ENCODE data around the gene KPNA3. TPM values are rescaled to one million over a fixed set of nuclear protein-coding genes. Genes with fewer than 3 reads are reported as not detected.

KPNA3 gene
- total and polyA plus RNA-seq, 2 experiments from 2014 or later, result 30.5 to 55.7 TPM

DNA sequence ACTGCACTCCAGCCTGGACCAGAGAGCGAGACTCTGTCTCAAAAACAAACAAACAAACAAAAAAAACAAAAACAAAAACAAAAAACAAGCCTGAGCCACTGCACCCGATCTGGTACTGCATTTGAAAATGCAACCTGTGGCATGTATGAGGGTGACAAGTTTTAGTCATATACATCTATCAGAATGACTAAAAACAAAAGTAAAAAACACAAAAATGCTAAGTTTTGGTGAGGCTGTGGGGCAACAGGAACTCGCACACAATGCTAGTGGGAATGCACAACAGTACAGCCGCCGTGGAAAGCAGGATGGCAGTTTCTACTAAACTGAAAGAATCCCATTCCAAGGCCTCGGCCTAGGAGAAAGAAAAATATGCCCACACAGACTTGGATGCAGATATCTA lies 109.0 kb downstream of the KPNA3 start:
- no peak overlapping the region for H3K27ac Mint-ChIP-seq
- Histone ChIP-seq H3K9me2 (ENCODE audit: insufficient read depth) (no peaks in the 10 kb centered on the region), H3K4me1 (ENCODE audit: insufficient read depth) (no peaks in the 10 kb centered on the region), H4K20me1 (replicated peaks; ENCODE audit: insufficient read depth) (peaks cover 34% of the 10 kb centered on the region), H3K79me2 (replicated peaks; ENCODE audit: insufficient read depth) (peaks cover 98% of the 10 kb centered on the region), H2AFZ (no peak overlapping the region), H3K4me3 (no peak overlapping the region), H3K4me2 (no peak overlapping the region), H3K27ac (ENCODE audit: low read depth) (no peak overlapping the region), H3K27me3 (ENCODE audit: insufficient read depth) (no peaks in the 10 kb centered on the region), H3K36me3 (ENCODE audit: insufficient read depth) (peaks cover 28% of the 10 kb centered on the region), H3F3A (replicated peaks; ENCODE audit: low read depth) (no peaks in the 10 kb centered on the region)
- H3K27me3 Mint-ChIP-seq (ENCODE audit: insufficient read depth, low read depth, poor library complexity), result peaks cover 4% of the 10 kb centered on the region
- TF ChIP-seq JUNB (IDR thresholded peaks at IDR 0.05; ENCODE audit: unreplicated experiment) (no peak), CREB1 (CRISPR knock-in tag; IDR thresholded peaks at IDR 0.05; ENCODE audit: low read depth) (no peak), NANOG (IDR thresholded peaks at IDR 0.05; ENCODE audit: borderline replicate concordance) (no peak), ZNF331 (CRISPR knock-in tag; IDR thresholded peaks at IDR 0.05; ENCODE audit: low read depth) (no peak)
- TF ChIP-seq, protein P1, sequence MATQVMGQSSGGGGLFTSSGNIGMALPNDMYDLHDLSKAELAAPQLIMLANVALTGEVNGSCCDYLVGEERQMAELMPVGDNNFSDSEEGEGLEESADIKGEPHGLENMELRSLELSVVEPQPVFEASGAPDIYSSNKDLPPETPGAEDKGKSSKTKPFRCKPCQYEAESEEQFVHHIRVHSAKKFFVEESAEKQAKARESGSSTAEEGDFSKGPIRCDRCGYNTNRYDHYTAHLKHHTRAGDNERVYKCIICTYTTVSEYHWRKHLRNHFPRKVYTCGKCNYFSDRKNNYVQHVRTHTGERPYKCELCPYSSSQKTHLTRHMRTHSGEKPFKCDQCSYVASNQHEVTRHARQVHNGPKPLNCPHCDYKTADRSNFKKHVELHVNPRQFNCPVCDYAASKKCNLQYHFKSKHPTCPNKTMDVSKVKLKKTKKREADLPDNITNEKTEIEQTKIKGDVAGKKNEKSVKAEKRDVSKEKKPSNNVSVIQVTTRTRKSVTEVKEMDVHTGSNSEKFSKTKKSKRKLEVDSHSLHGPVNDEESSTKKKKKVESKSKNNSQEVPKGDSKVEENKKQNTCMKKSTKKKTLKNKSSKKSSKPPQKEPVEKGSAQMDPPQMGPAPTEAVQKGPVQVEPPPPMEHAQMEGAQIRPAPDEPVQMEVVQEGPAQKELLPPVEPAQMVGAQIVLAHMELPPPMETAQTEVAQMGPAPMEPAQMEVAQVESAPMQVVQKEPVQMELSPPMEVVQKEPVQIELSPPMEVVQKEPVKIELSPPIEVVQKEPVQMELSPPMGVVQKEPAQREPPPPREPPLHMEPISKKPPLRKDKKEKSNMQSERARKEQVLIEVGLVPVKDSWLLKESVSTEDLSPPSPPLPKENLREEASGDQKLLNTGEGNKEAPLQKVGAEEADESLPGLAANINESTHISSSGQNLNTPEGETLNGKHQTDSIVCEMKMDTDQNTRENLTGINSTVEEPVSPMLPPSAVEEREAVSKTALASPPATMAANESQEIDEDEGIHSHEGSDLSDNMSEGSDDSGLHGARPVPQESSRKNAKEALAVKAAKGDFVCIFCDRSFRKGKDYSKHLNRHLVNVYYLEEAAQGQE (IDR thresholded peaks at IDR 0.05; ENCODE audit: unreplicated experiment), result no peak
- TF ChIP-seq, protein P2, sequence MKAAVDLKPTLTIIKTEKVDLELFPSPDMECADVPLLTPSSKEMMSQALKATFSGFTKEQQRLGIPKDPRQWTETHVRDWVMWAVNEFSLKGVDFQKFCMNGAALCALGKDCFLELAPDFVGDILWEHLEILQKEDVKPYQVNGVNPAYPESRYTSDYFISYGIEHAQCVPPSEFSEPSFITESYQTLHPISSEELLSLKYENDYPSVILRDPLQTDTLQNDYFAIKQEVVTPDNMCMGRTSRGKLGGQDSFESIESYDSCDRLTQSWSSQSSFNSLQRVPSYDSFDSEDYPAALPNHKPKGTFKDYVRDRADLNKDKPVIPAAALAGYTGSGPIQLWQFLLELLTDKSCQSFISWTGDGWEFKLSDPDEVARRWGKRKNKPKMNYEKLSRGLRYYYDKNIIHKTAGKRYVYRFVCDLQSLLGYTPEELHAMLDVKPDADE (IDR thresholded peaks at IDR 0.05), result no peak
- H3K9me3 Mint-ChIP-seq, result peaks cover 16% of the 10 kb centered on the region
- H3K36me3 Mint-ChIP-seq (ENCODE audit: low read depth), result peaks cover 83% of the 10 kb centered on the region
- H3K4me1 Mint-ChIP-seq, result peaks cover 5% of the 10 kb centered on the region
- ATAC-seq (no peak), DNase-seq (ENCODE audit: low spot score) (no peak)
- no peak overlapping the region for H3K4me3 Mint-ChIP-seq

DNA sequence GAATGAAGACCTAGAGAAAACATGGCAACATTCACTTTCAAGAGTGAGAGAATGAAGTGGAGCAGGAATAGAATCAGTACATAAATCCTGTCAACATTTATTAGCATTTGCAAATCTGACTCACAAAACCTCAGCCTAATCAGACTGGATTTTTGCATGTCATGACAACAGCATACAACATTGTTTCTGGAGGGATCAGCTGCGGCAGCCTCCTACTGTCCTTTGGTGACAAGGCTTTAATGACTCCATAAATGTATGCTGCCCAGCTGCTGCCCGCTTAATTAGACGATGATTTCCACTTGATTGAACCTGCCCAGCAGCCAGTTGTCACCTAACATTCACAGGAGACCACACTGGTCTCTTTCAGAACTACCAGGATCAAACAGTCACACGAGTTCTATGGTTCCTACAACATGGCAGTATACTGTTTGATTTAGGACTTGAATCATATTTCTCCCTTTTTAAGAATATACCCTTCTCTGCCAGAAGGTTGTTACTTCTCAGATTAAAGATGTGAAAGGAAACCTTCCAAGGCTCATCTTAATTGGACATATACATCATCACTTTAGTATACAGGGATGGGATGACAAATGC lies 110.5 kb downstream of the KPNA3 start:
- DNase-seq (ENCODE audit: low spot score), result no peak
- H3K27me3 Mint-ChIP-seq (ENCODE audit: insufficient read depth, low read depth, poor library complexity), result peaks cover 7% of the 10 kb centered on the region
- H3K4me1 Mint-ChIP-seq, result peaks cover under 1% of the 10 kb centered on the region; the same call in 2 of the 3 replicates
- no peak overlapping the region for H3K4me3 ChIP-seq
- ATAC-seq, result no peak
- H3K9me2 ChIP-seq (ENCODE audit: insufficient read depth), result no peaks in the 10 kb centered on the region
- peak overlapping the region; percentile 9; the same call in 1 of the 2 replicates for H3K27ac ChIP-seq (ENCODE audit: low read depth)
- no peak overlapping the region for H3K4me3 Mint-ChIP-seq
- peaks cover 98% of the 10 kb centered on the region for H3K79me2 ChIP-seq (replicated peaks; ENCODE audit: insufficient read depth)
- no peaks in the 10 kb centered on the region for H3K27me3 ChIP-seq (ENCODE audit: insufficient read depth)
- H3K27ac Mint-ChIP-seq, result no peak overlapping the region; the same call in 1 of the 2 replicates
- peaks cover 22% of the 10 kb centered on the region for H4K20me1 ChIP-seq (replicated peaks; ENCODE audit: insufficient read depth)
- H3K36me3 ChIP-seq (ENCODE audit: insufficient read depth), result peaks cover 18% of the 10 kb centered on the region
- H3F3A ChIP-seq (replicated peaks; ENCODE audit: low read depth), result no peaks in the 10 kb centered on the region
- H2AFZ ChIP-seq, result no peak overlapping the region
- H3K9me3 Mint-ChIP-seq, result peaks cover 28% of the 10 kb centered on the region
- H3K4me1 ChIP-seq (ENCODE audit: insufficient read depth), result no peaks in the 10 kb centered on the region
- H3K36me3 Mint-ChIP-seq (ENCODE audit: low read depth), result peaks cover 81% of the 10 kb centered on the region
- H3K4me2 ChIP-seq, result no peak overlapping the region
- TF ChIP-seq, protein P2 (IDR thresholded peaks at IDR 0.05), result no peak
- TF ChIP-seq POLR2AphosphoS5 (IDR thresholded peaks at IDR 0.05; ENCODE audit: low read depth) (no peak), CREB1 (CRISPR knock-in tag; IDR thresholded peaks at IDR 0.05; ENCODE audit: low read depth) (no peak), JUNB (IDR thresholded peaks at IDR 0.05; ENCODE audit: unreplicated experiment) (no peak), EZH2phosphoT487 (IDR thresholded peaks at IDR 0.05; ENCODE audit: unreplicated experiment) (no peak)
- TF ChIP-seq, protein P3, sequence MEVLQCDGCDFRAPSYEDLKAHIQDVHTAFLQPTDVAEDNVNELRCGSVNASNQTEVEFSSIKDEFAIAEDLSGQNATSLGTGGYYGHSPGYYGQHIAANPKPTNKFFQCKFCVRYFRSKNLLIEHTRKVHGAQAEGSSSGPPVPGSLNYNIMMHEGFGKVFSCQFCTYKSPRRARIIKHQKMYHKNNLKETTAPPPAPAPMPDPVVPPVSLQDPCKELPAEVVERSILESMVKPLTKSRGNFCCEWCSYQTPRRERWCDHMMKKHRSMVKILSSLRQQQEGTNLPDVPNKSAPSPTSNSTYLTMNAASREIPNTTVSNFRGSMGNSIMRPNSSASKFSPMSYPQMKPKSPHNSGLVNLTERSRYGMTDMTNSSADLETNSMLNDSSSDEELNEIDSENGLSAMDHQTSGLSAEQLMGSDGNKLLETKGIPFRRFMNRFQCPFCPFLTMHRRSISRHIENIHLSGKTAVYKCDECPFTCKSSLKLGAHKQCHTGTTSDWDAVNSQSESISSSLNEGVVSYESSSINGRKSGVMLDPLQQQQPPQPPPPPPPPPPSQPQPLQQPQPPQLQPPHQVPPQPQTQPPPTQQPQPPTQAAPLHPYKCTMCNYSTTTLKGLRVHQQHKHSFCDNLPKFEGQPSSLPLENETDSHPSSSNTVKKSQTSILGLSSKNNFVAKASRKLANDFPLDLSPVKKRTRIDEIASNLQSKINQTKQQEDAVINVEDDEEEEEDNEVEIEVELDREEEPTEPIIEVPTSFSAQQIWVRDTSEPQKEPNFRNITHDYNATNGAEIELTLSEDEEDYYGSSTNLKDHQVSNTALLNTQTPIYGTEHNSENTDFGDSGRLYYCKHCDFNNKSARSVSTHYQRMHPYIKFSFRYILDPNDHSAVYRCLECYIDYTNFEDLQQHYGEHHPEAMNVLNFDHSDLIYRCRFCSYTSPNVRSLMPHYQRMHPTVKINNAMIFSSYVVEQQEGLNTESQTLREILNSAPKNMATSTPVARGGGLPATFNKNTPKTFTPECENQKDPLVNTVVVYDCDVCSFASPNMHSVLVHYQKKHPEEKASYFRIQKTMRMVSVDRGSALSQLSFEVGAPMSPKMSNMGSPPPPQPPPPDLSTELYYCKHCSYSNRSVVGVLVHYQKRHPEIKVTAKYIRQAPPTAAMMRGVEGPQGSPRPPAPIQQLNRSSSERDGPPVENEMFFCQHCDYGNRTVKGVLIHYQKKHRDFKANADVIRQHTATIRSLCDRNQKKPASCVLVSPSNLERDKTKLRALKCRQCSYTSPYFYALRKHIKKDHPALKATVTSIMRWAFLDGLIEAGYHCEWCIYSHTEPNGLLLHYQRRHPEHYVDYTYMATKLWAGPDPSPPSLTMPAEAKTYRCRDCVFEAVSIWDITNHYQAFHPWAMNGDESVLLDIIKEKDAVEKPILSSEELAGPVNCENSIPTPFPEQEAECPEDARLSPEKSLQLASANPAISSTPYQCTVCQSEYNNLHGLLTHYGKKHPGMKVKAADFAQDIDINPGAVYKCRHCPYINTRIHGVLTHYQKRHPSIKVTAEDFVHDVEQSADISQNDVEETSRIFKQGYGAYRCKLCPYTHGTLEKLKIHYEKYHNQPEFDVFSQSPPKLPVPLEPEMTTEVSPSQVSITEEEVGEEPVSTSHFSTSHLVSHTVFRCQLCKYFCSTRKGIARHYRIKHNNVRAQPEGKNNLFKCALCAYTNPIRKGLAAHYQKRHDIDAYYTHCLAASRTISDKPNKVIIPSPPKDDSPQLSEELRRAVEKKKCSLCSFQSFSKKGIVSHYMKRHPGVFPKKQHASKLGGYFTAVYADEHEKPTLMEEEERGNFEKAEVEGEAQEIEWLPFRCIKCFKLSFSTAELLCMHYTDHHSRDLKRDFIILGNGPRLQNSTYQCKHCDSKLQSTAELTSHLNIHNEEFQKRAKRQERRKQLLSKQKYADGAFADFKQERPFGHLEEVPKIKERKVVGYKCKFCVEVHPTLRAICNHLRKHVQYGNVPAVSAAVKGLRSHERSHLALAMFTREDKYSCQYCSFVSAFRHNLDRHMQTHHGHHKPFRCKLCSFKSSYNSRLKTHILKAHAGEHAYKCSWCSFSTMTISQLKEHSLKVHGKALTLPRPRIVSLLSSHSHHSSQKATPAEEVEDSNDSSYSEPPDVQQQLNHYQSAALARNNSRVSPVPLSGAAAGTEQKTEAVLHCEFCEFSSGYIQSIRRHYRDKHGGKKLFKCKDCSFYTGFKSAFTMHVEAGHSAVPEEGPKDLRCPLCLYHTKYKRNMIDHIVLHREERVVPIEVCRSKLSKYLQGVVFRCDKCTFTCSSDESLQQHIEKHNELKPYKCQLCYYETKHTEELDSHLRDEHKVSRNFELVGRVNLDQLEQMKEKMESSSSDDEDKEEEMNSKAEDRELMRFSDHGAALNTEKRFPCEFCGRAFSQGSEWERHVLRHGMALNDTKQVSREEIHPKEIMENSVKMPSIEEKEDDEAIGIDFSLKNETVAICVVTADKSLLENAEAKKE (CRISPR knock-in tag; IDR thresholded peaks at IDR 0.05), result no peak

All from GM23338 (cell line).